GM23338 (cell line): ENCODE measurements around the gene PRSS48.

Experiments used
- EZH2phosphoT487 ChIP-seq: fragments of 200-600 bp; sonication (generic); IDR thresholded peaks from one replicate; pipeline ENCODE4 v1.8.1; 2018; ENCODE audit warnings: antibody characterized with exemption; ENCODE audit not compliant: unreplicated experiment
- POLR2AphosphoS5 ChIP-seq: IDR thresholded peaks from 2 replicates; pipeline ENCODE4 v1.6.1; 2016; ENCODE audit warnings: antibody characterized with exemption, low read depth

GRCh38 chr4:151324752-151325110 lies 47.8 kb downstream of the PRSS48 start:
- TF ChIP-seq POLR2AphosphoS5: peak; percentile 59
- no peak for TF ChIP-seq EZH2phosphoT487
